Endometrium (tissue), 2 donors: ENCODE data around the gene SLC9A9.

ENCODE experiments used
- FAIRE-seq: peaks from 2 replicates; lab custom pipeline; 2012; peaks lifted over from hg19 to GRCh38; lab: Jason Lieb, UNC
- donor health status: control.
- donor health status: control.

SLC9A9 gene

GRCh38 chr3:143314251-143315093, 533.8 kb downstream of the SLC9A9 start:
- no peak for FAIRE-seq

- FAIRE-seq: no peak
These were observed 534.4 kb downstream of the SLC9A9 start for GRCh38 chr3:143313893-143314188.

- FAIRE-seq: no peak
These were observed 535.0 kb downstream of the SLC9A9 start for GRCh38 chr3:143313025-143313892.

- FAIRE-seq: no peak
These were observed 537.2 kb downstream of the SLC9A9 start for GRCh38 chr3:143311096-143311495.

- no peak for FAIRE-seq
These were observed 538.6 kb downstream of the SLC9A9 start for GRCh38 chr3:143309705-143310104.

- FAIRE-seq: no peak
These were observed 540.6 kb downstream of the SLC9A9 start for GRCh38 chr3:143307613-143308183.

GRCh38 chr3:143306407-143306806, 541.9 kb downstream of the SLC9A9 start:
- no peak for FAIRE-seq

- FAIRE-seq: no peak
These were observed 545.6 kb downstream of the SLC9A9 start for GRCh38 chr3:143302638-143303171.

- FAIRE-seq: no peak
These were observed 547.0 kb downstream of the SLC9A9 start for GRCh38 chr3:143301031-143301901.

- FAIRE-seq: no peak
These were observed 549.3 kb downstream of the SLC9A9 start for GRCh38 chr3:143298886-143299535.

GRCh38 chr3:143298380-143298779, 549.9 kb downstream of the SLC9A9 start:
- FAIRE-seq: no peak

GRCh38 chr3:143295201-143296080, 552.8 kb downstream of the SLC9A9 start:
- no peak for FAIRE-seq

GRCh38 chr3:143294188-143294587, 554.1 kb downstream of the SLC9A9 start:
- no peak for FAIRE-seq

GRCh38 chr3:143291836-143292447, 556.3 kb downstream of the SLC9A9 start:
- FAIRE-seq: no peak

- no peak for FAIRE-seq
These were observed 559.3 kb downstream of the SLC9A9 start for GRCh38 chr3:143288944-143289343.

GRCh38 chr3:143287403-143287802, 560.9 kb downstream of the SLC9A9 start:
- no peak for FAIRE-seq

- FAIRE-seq: no peak
These were observed 561.8 kb downstream of the SLC9A9 start for GRCh38 chr3:143286392-143287010.

- no peak for FAIRE-seq
These were observed 564.7 kb downstream of the SLC9A9 start for GRCh38 chr3:143283432-143284128.

GRCh38 chr3:143280984-143281383, 567.3 kb downstream of the SLC9A9 start:
- no peak for FAIRE-seq
